ENCODE data around the gene FBXL4.

Gene FBXL4

GRCh38 chr6:98877250-98877649 lies 70.5 kb downstream of the FBXL4 start:
- no peak for DNase-seq

GRCh38 chr6:98875375-98875774 lies 72.4 kb downstream of the FBXL4 start:
- DNase-seq, result no peak

GRCh38 chr6:98871821-98872220 lies 75.9 kb downstream of the FBXL4 start:
- no peak for DNase-seq

- no peak for DNase-seq
These were observed 76.7 kb downstream of the FBXL4 start for GRCh38 chr6:98871057-98871456.

- no peak for DNase-seq
These were observed 83.2 kb downstream of the FBXL4 start for GRCh38 chr6:98864497-98864896.

GRCh38 chr6:98848539-98849242 lies 99.1 kb downstream of the FBXL4 start:
- DNase-seq, result no peak

GRCh38 chr6:98847779-98848538 lies 99.8 kb downstream of the FBXL4 start:
- DNase-seq, result no peak

GRCh38 chr6:98847416-98847778 lies 100.3 kb downstream of the FBXL4 start:
- DNase-seq, result no peak

GRCh38 chr6:98846021-98846380 lies 101.7 kb downstream of the FBXL4 start:
- DNase-seq, result no peak

GRCh38 chr6:98845211-98846020 lies 102.3 kb downstream of the FBXL4 start:
- peak; percentile 72 for DNase-seq

GRCh38 chr6:98844244-98845210 lies 103.2 kb downstream of the FBXL4 start:
- DNase-seq, result no peak

GRCh38 chr6:98843271-98844243 lies 104.2 kb downstream of the FBXL4 start:
- no peak for DNase-seq

GRCh38 chr6:98842342-98843180 lies 105.2 kb downstream of the FBXL4 start:
- DNase-seq, result no peak

- no peak for DNase-seq
These were observed 106.0 kb downstream of the FBXL4 start for GRCh38 chr6:98841621-98842341.

GRCh38 chr6:98840996-98841513 lies 106.7 kb downstream of the FBXL4 start:
- no peak for DNase-seq

GRCh38 chr6:98840385-98840784 lies 107.4 kb downstream of the FBXL4 start:
- no peak for DNase-seq

- DNase-seq, result no peak
These were observed 107.9 kb downstream of the FBXL4 start for GRCh38 chr6:98839781-98840361.

- no peak for DNase-seq
These were observed 108.8 kb downstream of the FBXL4 start for GRCh38 chr6:98838975-98839374.

GRCh38 chr6:98838032-98838431 lies 109.7 kb downstream of the FBXL4 start:
- DNase-seq, result no peak

Data from activated naive CD4-positive, alpha-beta T cell treated with anti-CD3 and anti-CD28 coated beads, Interleukin-2, amount 50 U/mL, for 16 hours (primary cell).